GM19035 (cell line): ENCODE data around the gene ZNF12.
"Not testable (repeated sequence)": the region's sequence is repeated elsewhere in the genome, so short reads cannot be mapped to it uniquely, and the experiment has no call there.

Experiments
- ATAC-seq: cut with Tn5 transposase; IDR thresholded peaks from one replicate; pipeline ENCODE4 v1.9.1; 2021; ENCODE audit not compliant: unreplicated experiment

ZNF12 gene

DNA sequence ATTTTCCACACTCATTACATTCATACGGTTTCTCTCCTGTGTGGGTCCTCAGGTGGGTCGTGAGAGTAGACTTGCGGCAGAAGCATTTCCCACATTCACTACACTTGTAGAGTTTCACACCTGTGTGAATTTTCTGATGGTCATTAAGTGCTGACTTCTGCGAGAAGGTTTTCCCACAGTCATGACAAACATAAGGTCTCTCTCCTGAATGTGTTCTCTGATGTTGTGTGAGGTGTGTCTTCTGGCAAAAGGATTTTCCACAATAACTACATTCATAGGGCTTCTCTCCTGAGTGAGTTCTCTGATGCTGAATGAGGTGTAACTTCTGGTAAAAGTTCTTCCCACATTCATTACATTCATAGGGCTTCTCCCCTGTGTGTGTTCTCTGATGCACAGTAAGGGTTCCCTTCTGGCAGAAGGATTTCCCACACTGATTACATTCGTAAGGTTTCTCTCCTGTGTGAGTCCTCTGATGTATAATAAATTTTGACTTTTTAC is 15.1 kb downstream of the ZNF12 start:
- no peak for ATAC-seq

DNA sequence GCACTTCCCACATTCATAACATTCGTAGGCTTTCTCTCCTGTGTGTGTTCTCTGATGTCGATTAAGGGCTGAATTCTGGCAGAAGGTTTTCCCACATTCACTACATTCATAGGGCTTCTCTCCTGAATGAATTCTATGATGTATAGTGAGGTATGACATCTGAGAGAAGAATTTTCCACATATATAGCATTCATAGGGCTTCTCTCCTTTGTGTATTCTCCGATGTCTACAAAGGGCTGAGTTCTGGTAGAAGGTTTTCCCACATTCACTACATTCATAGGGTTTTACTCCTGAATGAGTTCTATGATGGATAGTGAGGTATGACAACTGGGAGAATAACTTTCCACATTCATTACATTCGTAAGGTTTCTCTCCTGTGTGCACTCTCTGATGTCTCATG is 15.6 kb downstream of the ZNF12 start:
- ATAC-seq, result no peak

- no peak for ATAC-seq
These were observed 26.6 kb downstream of the ZNF12 start for GRCh38 chr7:6680146-6680545.

GRCh38 chr7:6675807-6676405 is 30.8 kb downstream of the ZNF12 start:
- ATAC-seq, result no peak

DNA sequence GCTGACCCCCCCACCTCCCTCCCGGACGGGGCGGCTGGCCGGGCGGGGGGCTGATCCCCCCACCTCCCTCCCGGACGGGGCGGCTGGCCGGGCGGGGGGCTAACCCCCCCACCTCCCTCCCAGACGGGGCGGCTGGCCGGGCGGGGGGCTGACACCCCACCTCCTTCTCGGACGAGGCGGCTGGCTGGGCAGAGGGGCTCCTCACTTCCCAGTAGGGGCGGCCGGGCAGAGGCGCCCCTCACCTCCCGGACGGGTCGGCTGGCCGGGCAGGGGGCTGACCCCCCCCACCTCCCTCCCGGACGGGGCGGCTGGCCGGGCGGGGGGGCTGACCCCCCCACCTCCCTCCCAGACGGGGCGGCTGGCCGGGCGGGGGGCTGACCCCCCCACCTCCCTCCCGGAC is 35.9 kb downstream of the ZNF12 start:
- not testable (repeated sequence) for ATAC-seq

DNA sequence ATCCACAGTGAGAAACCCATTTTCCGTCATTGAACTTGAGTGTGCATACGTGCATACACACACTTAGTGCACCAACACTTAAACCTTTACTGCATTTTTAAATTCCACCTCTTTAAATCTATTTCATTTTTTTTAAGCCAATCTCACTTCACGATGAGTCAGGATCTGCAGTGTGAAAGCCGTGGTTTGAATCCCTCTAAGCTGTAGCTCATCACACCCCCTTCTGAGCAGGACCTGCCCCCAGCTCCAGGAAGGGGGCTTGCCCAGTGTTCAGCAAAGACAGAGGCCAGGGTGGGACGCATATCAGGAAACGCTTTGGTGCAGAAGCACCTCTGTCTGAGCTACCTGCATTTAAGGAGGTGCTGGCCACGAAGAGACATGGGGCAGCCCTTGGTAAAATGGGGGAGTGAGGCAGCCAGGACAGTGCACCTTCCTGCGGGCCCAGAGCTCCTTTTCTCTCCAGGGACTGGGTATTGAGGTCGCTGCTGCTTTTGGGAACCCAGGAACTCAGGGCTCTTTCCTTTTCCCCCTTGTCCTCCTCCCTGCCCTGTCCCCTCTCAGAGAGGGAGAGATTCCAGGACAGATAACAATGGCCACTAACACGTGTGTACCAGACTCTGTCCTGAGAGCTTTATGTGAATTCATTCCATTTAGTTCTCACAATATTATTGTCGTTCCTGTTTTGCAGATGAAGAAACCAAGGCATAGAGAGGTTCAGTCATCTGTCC is 48.0 kb downstream of the ZNF12 start:
- ATAC-seq, result no peak

GRCh38 chr7:6656413-6656812 is 50.3 kb downstream of the ZNF12 start:
- ATAC-seq, result no peak

GRCh38 chr7:6655636-6656385 is 50.9 kb downstream of the ZNF12 start:
- no peak for ATAC-seq

- ATAC-seq, result no peak
These were observed 51.7 kb downstream of the ZNF12 start for GRCh38 chr7:6654842-6655610.

DNA sequence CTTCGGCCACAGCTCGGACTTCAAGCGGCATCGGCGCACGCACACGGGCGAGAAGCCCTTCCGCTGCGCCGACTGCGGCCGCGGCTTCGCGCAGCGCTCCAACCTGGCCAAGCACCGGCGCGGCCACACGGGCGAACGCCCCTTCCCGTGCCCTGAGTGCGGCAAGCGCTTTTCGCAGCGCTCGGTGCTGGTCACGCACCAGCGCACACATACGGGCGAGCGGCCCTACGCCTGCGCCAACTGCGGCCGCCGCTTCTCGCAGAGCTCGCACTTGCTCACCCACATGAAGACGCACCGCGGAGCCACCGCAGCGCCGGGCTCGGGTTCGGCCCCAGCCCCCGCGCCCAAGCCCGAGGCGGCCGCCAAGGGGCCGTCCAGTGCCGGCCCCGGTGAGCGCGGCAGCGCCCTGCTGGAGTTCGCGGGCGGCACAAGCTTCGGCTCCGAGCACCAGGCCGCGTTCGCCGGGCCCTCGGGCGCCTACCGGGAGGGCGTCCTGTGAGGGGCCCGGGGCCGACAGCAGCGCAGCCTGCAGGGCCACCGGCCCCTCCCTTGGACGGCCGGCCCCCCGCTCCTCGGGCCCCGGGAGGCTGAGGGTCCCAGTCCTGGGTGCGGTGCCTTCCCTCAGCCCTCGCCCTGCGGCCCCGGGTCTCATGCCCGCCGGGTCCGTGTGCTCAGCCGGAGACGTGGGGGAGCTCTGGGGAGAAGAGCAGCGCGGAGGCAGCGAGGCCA is 52.5 kb downstream of the ZNF12 start:
- ATAC-seq, result no peak

DNA sequence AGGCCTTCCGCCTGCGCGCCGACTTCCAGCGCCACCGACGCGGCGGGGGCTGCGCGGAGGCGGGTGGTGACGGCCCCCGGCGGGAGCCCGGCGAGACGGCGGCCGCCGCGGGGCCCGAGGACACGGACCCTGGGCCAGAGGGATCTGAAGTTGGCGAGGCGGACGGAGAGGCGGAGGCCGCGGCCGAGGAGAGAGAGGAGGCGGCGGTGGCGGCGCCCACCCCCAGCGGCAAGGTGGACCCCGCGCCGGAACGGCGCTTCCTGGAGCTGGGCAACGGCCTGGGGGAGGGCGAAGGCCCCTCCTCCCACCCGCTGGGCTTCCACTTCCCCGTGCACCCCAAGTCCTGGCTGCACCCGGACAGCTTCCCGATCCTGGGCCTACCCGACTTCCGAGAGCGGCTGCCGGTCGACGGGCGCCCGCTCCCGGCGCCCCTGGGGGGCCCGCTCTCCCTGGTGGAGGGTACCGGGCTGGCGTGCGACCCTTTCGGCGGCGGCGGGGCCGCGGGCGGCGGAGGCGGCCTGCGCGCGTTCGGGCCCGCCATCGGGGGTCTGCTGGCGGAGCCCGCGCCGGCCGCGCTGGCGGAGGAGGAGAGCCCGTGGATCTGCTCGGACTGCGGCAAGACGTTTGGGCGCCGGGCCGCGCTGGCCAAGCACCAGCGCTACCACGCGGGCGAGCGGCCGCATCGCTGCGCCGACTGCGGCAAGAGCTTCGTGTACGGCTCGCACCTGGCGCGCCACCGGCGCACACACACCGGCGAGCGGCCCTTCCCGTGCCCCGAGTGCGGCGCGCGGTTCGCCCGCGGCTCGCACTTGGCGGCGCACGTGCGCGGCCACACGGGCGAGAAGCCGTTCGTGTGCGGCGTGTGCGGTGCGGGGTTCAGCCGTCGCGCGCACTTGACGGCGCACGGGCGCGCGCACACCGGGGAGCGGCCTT is 53.4 kb downstream of the ZNF12 start:
- no peak for ATAC-seq

- no peak for ATAC-seq
These were observed 54.2 kb downstream of the ZNF12 start for GRCh38 chr7:6652446-6653011.

- no peak for ATAC-seq
These were observed 54.8 kb downstream of the ZNF12 start for GRCh38 chr7:6651851-6652445.

DNA sequence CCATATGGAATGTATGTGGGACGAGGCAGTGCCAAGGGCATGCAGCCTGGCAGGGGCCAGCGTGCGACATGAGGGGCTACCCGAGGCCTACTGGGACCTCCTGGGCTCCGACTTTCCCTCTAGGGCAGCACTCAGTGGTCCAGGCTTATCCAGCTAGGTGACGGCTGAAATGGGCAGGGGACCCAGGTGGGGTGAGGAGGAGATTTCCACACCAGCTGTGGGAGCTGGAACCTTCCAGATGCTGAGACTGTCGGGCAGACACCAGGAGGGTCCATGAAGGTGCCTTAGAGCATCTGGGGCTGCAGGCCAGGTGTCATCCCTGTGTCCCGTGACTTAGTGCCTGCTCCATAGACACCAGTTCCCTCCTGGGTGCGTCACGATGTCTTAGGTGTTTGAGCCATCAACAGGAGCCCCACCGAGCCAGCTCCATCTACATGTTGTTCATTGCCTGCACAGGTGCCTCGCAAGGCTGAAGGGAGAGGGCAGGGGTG is 56.2 kb downstream of the ZNF12 start:
- ATAC-seq, result no peak

DNA sequence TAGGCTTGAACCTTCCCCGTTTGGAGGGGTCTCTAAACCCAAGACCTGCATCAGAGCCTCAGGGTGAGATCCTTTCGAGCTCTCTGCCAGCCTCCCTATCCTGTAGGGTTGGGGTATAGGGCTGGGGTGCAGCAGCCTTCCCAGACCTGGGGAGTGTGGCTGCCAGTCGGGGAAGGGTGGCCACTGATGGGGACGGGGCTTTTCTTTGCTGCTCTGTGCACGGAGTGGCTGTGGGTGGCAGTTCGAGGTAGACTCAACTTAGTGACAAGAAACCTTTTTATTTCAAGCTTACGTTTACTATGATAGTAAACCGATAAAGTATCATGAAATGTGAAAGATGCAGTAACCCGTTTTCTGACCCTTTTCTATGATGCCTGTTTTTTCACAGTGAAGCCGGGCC is 56.7 kb downstream of the ZNF12 start:
- ATAC-seq, result no peak

- ATAC-seq, result no peak
These were observed 57.3 kb downstream of the ZNF12 start for GRCh38 chr7:6649241-6649961.

DNA sequence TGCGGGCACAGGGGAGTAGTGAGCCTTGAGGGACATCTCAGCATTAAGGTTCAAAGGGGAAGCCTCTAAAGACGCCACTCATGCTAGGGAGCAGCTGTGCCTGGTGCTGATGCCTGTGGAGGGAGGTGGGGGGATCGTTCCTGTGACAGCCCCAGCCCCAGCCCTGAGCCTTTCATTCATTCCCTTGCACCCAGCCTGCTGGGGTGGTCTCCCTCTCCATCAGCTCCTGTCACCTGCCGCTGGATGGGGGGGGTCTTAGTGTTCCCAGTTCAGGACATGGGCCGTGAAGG is 58.0 kb downstream of the ZNF12 start:
- no peak for ATAC-seq
